ENCODE data around the gene B4GALNT2.
A peak's percentile ranks its signal among the peaks of the same experiment; 100 is the strongest.

Gene B4GALNT2

DNA sequence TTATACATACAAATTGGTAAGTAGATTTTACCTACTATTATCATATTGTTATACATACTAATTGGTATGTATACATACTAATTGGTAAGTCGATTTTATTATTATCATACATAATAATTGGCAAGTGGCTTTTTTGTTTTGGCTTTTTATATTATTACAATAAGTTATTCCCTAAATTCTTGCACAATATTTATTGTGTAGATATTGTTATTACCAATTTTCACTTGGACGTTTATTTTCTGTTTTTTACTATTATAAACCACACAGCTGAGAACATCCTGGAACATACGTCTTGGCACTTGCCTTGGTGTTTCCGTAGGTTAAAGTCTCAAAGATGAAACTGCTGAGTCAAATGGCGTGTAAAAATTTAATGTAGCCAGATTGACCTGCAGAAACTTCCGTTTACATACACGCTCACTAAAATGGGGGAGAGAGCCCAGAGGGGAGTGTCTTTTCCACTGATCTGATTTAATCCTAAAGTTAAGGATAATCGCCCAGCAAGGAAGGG, 58.9 kb downstream of the B4GALNT2 start:
- DNase-seq (ENCODE audit: insufficient read length) (no peak), FAIRE-seq (no peak)
- TF ChIP-seq POLR2AphosphoS5 (IDR thresholded peaks at IDR 0.05; ENCODE audit: low read depth, low read length): no peak
- TF ChIP-seq POLR2A (IDR thresholded peaks at IDR 0.05; ENCODE audit: low read depth, low read length): no peak
- no peak for TF ChIP-seq TAF1 (IDR thresholded peaks at IDR 0.05; ENCODE audit: borderline replicate concordance, low read depth, low read length)

- TF ChIP-seq POLR2A (IDR thresholded peaks at IDR 0.05; ENCODE audit: low read depth, low read length): peak; percentile 48
- no peak for TF ChIP-seq POLR2AphosphoS5 (IDR thresholded peaks at IDR 0.05; ENCODE audit: low read depth, low read length)
- no peak for TF ChIP-seq TAF1 (IDR thresholded peaks at IDR 0.05; ENCODE audit: borderline replicate concordance, low read depth, low read length)
- FAIRE-seq (no peak), DNase-seq (ENCODE audit: insufficient read length) (peak; percentile 32)
Measured at GRCh38 chr17:49191917-49192741, 59.6 kb downstream of the B4GALNT2 start.

- TF ChIP-seq TAF1 (IDR thresholded peaks at IDR 0.05; ENCODE audit: borderline replicate concordance, low read depth, low read length): no peak
- peak; percentile 49 for TF ChIP-seq POLR2AphosphoS5 (IDR thresholded peaks at IDR 0.05; ENCODE audit: low read depth, low read length)
- TF ChIP-seq POLR2A (IDR thresholded peaks at IDR 0.05; ENCODE audit: low read depth, low read length): peak; percentile 8; the same call in 1 of the 2 replicates
- FAIRE-seq (peak; percentile 74), DNase-seq (ENCODE audit: insufficient read length) (no peak)
Measured at GRCh38 chr17:49193513-49194296, 61.1 kb downstream of the B4GALNT2 start.

DNA sequence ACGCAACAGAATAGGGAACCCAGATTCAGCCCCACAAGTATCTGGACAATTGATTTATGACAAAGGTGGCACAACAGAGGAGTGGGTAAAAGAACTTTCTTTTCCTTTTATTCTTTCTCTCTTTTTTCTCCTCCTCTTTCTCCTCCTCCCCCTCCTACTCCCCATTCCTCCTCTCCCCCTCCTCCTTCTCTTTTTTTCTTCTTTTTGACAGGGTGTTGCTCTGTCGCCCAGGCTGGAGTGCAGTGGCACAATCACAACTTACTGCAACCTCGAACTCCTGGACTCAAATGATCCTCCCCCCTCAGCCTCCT, 61.7 kb downstream of the B4GALNT2 start:
- DNase-seq (ENCODE audit: insufficient read length): no peak
- TF ChIP-seq TAF1 (IDR thresholded peaks at IDR 0.05; ENCODE audit: borderline replicate concordance, low read depth, low read length) (no peak), POLR2AphosphoS5 (IDR thresholded peaks at IDR 0.05; ENCODE audit: low read depth, low read length) (no peak), POLR2A (IDR thresholded peaks at IDR 0.05; ENCODE audit: low read depth, low read length) (no peak)
- no peak for FAIRE-seq

- DNase-seq (ENCODE audit: insufficient read length): no peak
- no peak for FAIRE-seq
- TF ChIP-seq POLR2AphosphoS5 (IDR thresholded peaks at IDR 0.05; ENCODE audit: low read depth, low read length) (no peak), POLR2A (IDR thresholded peaks at IDR 0.05; ENCODE audit: low read depth, low read length) (no peak), TAF1 (IDR thresholded peaks at IDR 0.05; ENCODE audit: borderline replicate concordance, low read depth, low read length) (no peak)
Measured at GRCh38 chr17:49195751-49196150, 63.2 kb downstream of the B4GALNT2 start.

GRCh38 chr17:49196520-49196919, 64.0 kb downstream of the B4GALNT2 start:
- DNase-seq (ENCODE audit: insufficient read length) (no peak), FAIRE-seq (no peak)
- no peak for TF ChIP-seq POLR2A (IDR thresholded peaks at IDR 0.05; ENCODE audit: low read depth, low read length)
- no peak for TF ChIP-seq TAF1 (IDR thresholded peaks at IDR 0.05; ENCODE audit: borderline replicate concordance, low read depth, low read length)
- TF ChIP-seq POLR2AphosphoS5 (IDR thresholded peaks at IDR 0.05; ENCODE audit: low read depth, low read length): no peak

GRCh38 chr17:49197346-49197998, 64.9 kb downstream of the B4GALNT2 start:
- DNase-seq (ENCODE audit: insufficient read length) (no peak), FAIRE-seq (no peak)
- TF ChIP-seq POLR2A (IDR thresholded peaks at IDR 0.05; ENCODE audit: low read depth, low read length) (no peak), POLR2AphosphoS5 (IDR thresholded peaks at IDR 0.05; ENCODE audit: low read depth, low read length) (no peak)

GRCh38 chr17:49198211-49198610, 65.6 kb downstream of the B4GALNT2 start:
- TF ChIP-seq TAF1 (IDR thresholded peaks at IDR 0.05; ENCODE audit: borderline replicate concordance, low read depth, low read length) (no peak), POLR2A (IDR thresholded peaks at IDR 0.05; ENCODE audit: low read depth, low read length) (no peak)
- FAIRE-seq: no peak
- no peak for DNase-seq (ENCODE audit: insufficient read length)

- no peak for FAIRE-seq
- DNase-seq (ENCODE audit: insufficient read length): no peak
- TF ChIP-seq TAF1 (IDR thresholded peaks at IDR 0.05; ENCODE audit: borderline replicate concordance, low read depth, low read length) (no peak), POLR2AphosphoS5 (IDR thresholded peaks at IDR 0.05; ENCODE audit: low read depth, low read length) (no peak), POLR2A (IDR thresholded peaks at IDR 0.05; ENCODE audit: low read depth, low read length) (no peak)
Measured at GRCh38 chr17:49200423-49201083, 68.0 kb downstream of the B4GALNT2 start.

- TF ChIP-seq TAF1 (IDR thresholded peaks at IDR 0.05; ENCODE audit: borderline replicate concordance, low read depth, low read length): no peak
- TF ChIP-seq POLR2AphosphoS5 (IDR thresholded peaks at IDR 0.05; ENCODE audit: low read depth, low read length): no peak
- TF ChIP-seq POLR2A (IDR thresholded peaks at IDR 0.05; ENCODE audit: low read depth, low read length): no peak
- FAIRE-seq (no peak), DNase-seq (ENCODE audit: insufficient read length) (no peak)
Measured at GRCh38 chr17:49201481-49201927, 68.9 kb downstream of the B4GALNT2 start.

GRCh38 chr17:49203796-49204195, 71.2 kb downstream of the B4GALNT2 start:
- TF ChIP-seq POLR2AphosphoS5 (IDR thresholded peaks at IDR 0.05; ENCODE audit: low read depth, low read length) (no peak), TAF1 (IDR thresholded peaks at IDR 0.05; ENCODE audit: borderline replicate concordance, low read depth, low read length) (no peak), POLR2A (IDR thresholded peaks at IDR 0.05; ENCODE audit: low read depth, low read length) (no peak)
- no peak for DNase-seq (ENCODE audit: insufficient read length)
- no peak for FAIRE-seq
